ENCODE results near the gene PYM1. TPM values are rescaled to one million over a fixed set of nuclear protein-coding genes. Genes with fewer than 3 reads are reported as not detected.
A peak's percentile ranks its signal among the peaks of the same experiment; 100 is the strongest.

PYM1 gene
- total RNA-seq, 4 donors from 2014 or later, result 28.6 to 48.2 (median 43.7) TPM

GRCh38 chr12:55955344-55955743, 27.6 kb upstream of the PYM1 start:
- Histone ChIP-seq H3K27ac (no peak overlapping the region), H3K4me3 (replicated peaks in 1 of 3) (no peak overlapping the region), H3K4me1 (peaks cover 0 to 12% of the 10 kb centered on the region in 2 donors), H3K36me3 (peaks cover 0 to 10% of the 10 kb centered on the region in 2 donors), H3K27me3 (no peaks in the 10 kb centered on the region), H3K9me3 (no peaks in the 10 kb centered on the region)
- intact Hi-C loops (cut with DNase I), result no loop called here
- no peak for DNase-seq
- TF ChIP-seq POLR2A (IDR thresholded peaks at IDR 0.05) (no peak), CTCF (IDR thresholded peaks at IDR 0.05) (no peak)
- WGBS, 2 donors, result 90 to 95% methylated on average over 4 of the region's 4 CpGs

GRCh38 chr12:55946553-55946952, 18.9 kb upstream of the PYM1 start:
- Histone ChIP-seq H3K36me3 (peaks cover 0 to 5% of the 10 kb centered on the region in 2 donors), H3K27me3 (no peaks in the 10 kb centered on the region), H3K4me1 (no peaks in the 10 kb centered on the region), H3K4me3 (replicated peaks in 1 of 3) (no peak overlapping the region), H3K9me3 (no peaks in the 10 kb centered on the region), H3K27ac (no peak overlapping the region)
- TF ChIP-seq CTCF (IDR thresholded peaks at IDR 0.05) (no peak), POLR2A (IDR thresholded peaks at IDR 0.05) (no peak)
- no peak for DNase-seq
- WGBS, 2 donors, result 79 to 86% methylated on average over 6 of the region's 6 CpGs
- intact Hi-C loops (cut with DNase I), result no loop called here

- Histone ChIP-seq H3K9me3 (no peaks in the 10 kb centered on the region), H3K4me1 (peaks cover 0 to 8% of the 10 kb centered on the region in 2 donors), H3K27ac (no peak overlapping the region), H3K36me3 (no peaks in the 10 kb centered on the region), H3K27me3 (no peaks in the 10 kb centered on the region), H3K4me3 (replicated peaks in 1 of 3) (no peak overlapping the region)
- WGBS, 2 donors, result 94 to 97% methylated on average over 1 of the region's 1 CpG
- intact Hi-C loops (cut with DNase I), result no loop called here
- TF ChIP-seq CTCF (IDR thresholded peaks at IDR 0.05) (no peak), POLR2A (IDR thresholded peaks at IDR 0.05) (no peak)
- DNase-seq, result no peak
These were observed 15.0 kb upstream of the PYM1 start for GRCh38 chr12:55942577-55943136.

- intact Hi-C loops (cut with DNase I), result no loop called here
- Histone ChIP-seq H3K27ac (no peak overlapping the region), H3K27me3 (no peaks in the 10 kb centered on the region), H3K4me3 (replicated peaks in 1 of 3) (no peak overlapping the region), H3K9me3 (no peaks in the 10 kb centered on the region), H3K36me3 (no peaks in the 10 kb centered on the region), H3K4me1 (peaks cover 0 to 8% of the 10 kb centered on the region in 2 donors)
- DNase-seq, result no peak
- WGBS, 2 donors, result 71 to 87% methylated on average over 4 of the region's 4 CpGs
- TF ChIP-seq CTCF (IDR thresholded peaks at IDR 0.05) (no peak), POLR2A (IDR thresholded peaks at IDR 0.05) (no peak)
These were observed 14.4 kb upstream of the PYM1 start for GRCh38 chr12:55942055-55942454.

- intact Hi-C loops (cut with DNase I), result loop anchor here (2.0 kb wide), 1 partner anchor 201 kb away; no protein-coding TSS in a partner anchor
- peak overlapping the region in 2 of 3 donors; percentile 32 to 43 for H3K27ac ChIP-seq
- H3K36me3 ChIP-seq, result no peaks in the 10 kb centered on the region
- H3K9me3 ChIP-seq, result no peaks in the 10 kb centered on the region
- TF ChIP-seq CTCF (IDR thresholded peaks at IDR 0.05), result peak; percentile 68 to 89 (median 82)
- no peak for TF ChIP-seq POLR2A (IDR thresholded peaks at IDR 0.05)
- 10 to 19% methylated on average over 13 to 18 of the region's 18 CpGs for WGBS, 2 donors
- H3K27me3 ChIP-seq, result no peaks in the 10 kb centered on the region
- no peak overlapping the region for H3K4me3 ChIP-seq (replicated peaks in 1 of 3)
- peak; percentile 87 to 88 for DNase-seq
- H3K4me1 ChIP-seq, result peaks cover 0 to 8% of the 10 kb centered on the region in 2 donors
These were observed 12.5 kb upstream of the PYM1 start for GRCh38 chr12:55940065-55940732.

All from thyroid gland (tissue), 4 donors.